ENCODE data around the gene POLA1.
"Not testable (repeated sequence)": the region's sequence is repeated elsewhere in the genome, so short reads cannot be mapped to it uniquely, and the experiment has no call there.

Gene POLA1

GRCh38 chrX:24799078-24799477 lies 105.4 kb downstream of the POLA1 start:
- no peak for DNase-seq

DNA sequence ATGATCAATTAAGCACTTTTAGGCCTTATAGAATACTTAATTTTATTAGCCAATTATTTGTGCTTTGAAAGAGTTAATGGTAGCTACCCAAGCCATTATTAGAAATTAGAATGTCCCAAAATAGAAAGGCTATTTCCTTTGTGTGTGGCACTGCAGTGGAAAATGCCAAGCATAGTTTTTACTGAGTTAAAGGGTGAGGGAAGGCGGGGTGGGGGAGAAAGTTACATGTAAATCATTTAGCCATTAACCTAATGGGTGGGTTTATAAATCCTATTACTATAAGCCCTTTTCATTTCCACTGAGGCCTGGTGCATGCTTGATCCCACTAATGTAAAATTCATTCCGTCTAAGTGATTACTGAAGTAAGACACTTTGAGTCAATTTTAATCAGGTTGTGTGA lies 105.8 kb downstream of the POLA1 start:
- no peak for DNase-seq

- no peak for DNase-seq
Measured at GRCh38 chrX:24805201-24805600, 111.5 kb downstream of the POLA1 start.

DNA sequence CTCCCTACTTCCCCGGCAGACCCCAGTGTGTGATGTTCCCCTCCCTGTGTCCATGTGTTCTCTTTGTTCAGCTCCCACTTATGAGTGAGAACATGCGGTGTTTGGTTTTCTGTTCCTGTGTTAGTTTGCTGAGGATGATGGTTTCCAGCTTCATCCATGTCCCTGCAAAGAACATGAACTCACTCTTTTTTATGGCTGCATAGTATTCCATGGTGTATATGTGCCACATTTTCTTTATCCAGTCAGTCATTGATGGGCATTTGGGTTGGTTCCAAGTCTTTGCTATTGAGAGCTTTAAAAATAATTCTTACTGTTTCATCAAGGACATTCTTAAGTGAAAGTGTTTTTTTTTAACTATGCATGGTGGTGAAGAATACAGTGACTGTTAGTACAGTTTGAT lies 126.1 kb downstream of the POLA1 start:
- not testable (repeated sequence) for DNase-seq

DNA sequence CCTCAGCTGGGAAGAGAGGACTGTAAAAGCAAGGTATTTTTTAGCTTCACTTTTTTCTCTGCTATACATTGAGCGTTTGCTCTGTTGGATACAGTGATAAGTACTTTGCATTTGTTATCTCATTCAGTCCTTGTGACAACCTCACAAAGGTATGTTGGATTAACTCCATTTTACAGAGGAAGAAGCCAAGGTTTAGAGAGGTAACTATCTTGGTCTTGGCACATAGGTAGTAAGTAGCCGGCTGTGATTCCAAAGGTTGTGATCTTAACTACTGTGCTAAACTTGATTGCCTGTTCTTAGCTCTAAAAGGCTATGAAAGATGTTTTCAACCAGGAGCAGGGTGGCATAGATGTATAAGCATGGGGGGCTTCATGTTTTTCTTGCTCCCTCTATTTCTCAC lies 134.4 kb downstream of the POLA1 start:
- DNase-seq, result no peak

DNA sequence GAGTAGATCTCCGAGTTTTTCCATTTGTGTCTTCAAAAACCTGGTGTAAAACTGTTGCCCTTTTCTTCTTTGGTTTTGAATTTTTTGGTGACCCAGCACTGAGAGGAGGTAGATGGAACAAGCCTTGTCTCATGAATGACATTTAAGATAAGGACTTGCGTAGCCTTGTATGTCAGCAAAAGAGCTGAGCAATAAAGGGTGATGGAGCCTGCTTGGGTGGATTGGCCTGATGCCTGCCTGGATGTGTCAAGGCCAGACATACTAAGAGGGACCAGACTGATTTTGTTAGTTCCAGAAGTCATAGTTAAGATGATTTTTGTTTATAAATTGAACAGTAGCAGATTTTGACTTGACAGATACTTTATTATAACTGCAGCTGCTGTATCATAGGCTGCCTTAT lies 134.9 kb downstream of the POLA1 start:
- DNase-seq, result no peak

DNA sequence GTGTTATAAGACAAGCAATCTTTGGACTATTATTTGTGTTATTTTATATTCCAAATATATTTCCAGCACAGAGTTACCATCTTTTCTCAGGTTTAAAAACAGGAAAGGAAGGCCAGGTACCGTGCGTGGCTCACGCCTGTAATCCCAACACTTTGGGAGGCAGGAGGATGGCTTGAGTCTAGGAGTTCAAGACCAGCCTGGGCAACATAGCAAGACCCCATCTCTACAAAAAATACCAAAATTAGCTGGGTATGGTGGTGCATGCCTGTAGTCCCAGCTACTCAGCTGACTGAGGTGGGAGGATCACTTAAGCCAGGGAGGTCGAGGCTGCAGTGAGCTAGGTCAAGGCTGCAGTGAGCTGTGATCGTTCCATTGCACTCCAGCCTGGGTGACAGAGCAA lies 140.0 kb downstream of the POLA1 start:
- no peak for DNase-seq

- no peak for DNase-seq
Measured at GRCh38 chrX:24837966-24838365, 144.2 kb downstream of the POLA1 start.

- peak; percentile 45 for DNase-seq
Measured at GRCh38 chrX:24838629-24839028, 144.9 kb downstream of the POLA1 start.

- no peak for DNase-seq
Measured at GRCh38 chrX:24839331-24839730, 145.6 kb downstream of the POLA1 start.

- no peak for DNase-seq
Measured at GRCh38 chrX:24842486-24842885, 148.8 kb downstream of the POLA1 start.

GRCh38 chrX:24846550-24847150 lies 152.9 kb downstream of the POLA1 start:
- peak; percentile 64 for DNase-seq

- no peak for DNase-seq
Measured at GRCh38 chrX:24851289-24851688, 157.6 kb downstream of the POLA1 start.

GRCh38 chrX:24851780-24852179 lies 158.1 kb downstream of the POLA1 start:
- no peak for DNase-seq

DNA sequence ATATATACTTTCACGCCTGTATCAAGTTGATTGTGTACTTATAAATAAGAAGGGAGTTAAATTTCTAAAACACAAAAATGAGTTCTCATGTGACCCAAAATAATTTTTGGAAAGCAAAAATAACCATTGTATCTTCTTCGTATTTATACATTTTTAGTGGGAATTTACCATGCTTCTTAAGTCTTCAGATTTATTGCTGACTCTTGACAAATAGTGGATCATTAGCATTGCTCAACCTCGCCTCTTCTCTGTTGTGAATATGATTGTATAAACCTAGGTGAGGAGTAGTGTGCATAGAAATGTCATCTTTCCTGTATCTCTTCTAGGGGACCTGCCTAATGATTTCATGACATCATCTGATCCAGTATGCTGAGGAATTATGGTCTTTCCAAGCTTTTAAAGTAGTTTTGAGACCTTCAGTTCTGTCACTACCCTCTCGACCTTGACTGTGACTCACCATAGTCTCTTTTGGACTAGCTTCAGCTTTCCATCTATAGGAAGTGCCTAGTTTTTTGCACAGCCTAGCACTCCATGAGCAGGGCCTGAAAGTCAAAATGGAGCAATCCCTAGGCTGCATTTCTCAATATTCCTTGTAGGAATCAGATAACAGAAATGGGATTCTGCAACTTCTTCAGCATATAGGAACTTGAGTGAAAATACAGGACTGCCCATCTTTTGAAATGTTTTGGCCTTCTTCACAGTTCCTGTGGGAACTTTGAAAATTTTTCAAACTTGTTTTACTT lies 164.5 kb downstream of the POLA1 start:
- no peak for DNase-seq

DNA sequence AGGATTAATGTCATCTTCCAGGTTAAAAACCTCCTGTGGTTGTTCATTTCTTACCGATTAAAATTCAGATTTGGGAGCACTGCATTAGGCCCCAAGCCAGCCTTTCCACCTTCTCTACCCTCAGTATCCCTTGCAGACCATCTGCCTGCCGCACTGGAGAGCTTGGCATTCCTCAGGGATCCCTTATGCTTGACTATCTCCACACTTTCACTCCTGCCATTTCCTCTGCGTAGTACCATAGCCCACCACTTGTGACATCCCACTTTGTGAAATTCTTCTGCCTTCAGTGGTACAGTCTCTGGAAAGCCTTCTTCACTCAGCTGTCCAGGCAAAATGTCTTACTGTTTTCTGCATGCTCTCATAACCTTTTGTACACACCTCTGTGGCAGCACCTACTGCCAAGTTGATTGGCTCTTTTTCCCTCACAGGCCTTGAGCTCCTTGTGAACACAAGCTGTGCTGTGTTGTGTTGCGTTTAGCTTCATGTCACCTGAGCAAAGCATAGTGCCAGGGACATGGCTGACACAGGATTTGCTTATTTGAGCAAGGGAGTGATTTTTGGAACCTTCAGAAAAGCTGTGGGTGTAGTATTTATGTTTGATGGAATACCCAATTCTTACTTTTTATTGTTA lies 165.6 kb downstream of the POLA1 start:
- DNase-seq, result no peak

DNA sequence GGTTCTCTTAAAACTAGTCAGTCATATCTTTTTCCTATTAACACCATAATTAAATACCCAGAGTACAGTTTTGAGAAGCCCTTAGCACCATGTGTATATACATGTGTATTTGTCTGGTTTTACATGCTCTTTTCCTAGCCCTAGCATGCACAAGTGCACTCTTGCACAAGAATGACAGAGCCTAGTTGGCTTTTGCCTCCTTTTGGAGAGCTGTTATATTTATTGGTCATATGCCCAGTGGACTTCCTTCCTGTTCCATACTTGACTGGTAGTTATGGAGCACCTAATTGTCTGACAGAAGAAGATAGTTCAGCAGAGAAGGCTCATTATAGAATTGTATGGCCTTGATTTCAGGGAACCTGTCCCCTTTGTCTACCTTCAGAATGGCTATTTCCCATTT lies 166.4 kb downstream of the POLA1 start:
- no peak for DNase-seq

GRCh38 chrX:24862343-24862742 lies 168.6 kb downstream of the POLA1 start:
- no peak for DNase-seq

DNA sequence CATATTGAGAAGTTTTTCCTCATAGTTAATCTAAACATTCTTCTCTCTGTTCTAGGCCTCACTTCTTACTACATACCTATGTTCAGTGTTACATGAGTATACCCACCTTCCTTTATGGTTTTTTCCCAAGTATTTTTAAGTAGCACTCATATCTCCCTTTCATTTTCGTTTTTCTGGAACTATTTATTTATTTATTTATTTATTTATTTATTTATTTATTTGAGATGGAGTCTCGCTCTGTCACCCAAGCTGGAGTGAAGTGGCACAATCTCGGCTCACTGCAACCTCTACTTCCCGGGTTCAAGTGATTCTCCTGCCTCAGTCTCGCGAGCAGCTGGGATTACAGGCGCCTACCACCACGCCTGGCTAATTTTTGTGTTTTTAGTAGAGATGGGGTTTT lies 170.1 kb downstream of the POLA1 start:
- not testable (repeated sequence) for DNase-seq

DNA sequence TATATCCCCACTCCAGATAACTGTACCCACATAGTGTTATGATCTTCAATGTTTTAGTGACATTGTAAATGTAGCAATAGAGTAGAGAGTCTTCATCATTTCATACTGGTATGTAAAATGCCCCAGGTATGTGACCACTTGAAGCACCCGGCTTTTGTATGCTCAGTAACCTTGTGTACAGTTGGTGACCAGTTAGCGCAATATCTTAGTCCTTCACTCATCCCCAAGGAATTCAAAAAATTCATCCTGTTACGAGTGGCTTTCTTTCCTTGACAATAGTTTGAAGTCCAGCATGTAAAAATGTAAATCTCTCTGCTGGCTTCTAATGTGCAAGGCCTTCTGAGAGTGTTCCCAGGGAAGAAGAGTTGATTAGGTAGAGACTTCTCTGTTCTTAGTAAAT lies 176.4 kb downstream of the POLA1 start:
- DNase-seq, result no peak

GRCh38 chrX:24874604-24875247 lies 181.0 kb downstream of the POLA1 start:
- DNase-seq, result peak; percentile 7

DNA sequence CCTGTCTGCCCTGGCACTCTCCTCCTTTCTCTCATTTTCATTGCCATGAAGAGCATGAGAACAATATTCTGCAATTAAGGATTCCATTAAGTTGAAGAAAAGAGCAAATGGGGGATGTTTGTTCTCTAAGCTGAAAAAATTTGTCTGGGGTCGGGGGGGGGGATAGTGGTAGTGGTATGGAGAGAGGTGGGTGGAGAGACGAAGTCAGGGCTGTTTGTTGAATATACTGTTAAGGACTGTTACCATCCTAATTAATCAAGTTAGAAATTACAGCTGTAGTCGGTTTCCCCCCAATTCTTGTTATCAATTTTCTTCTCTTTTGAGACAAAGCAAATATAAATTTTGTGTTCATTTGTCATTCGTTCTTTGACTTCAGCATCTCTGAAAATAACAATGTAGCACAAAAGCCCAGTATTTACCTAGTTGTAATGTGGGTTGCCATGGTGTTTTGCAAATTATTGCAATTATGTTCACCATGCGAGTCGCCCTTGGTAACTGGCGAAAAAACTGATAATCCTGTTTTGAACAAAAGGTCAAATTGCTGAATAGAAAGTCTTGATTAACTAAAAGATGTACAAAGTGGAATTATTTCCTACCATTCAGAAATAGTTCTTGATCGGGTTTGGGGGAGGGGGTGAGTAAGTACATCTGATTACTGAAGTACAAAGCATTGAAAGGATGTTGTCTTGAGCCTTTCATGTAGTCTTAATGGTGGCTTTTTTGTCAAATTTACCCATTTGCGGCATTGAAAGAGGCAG lies 183.0 kb downstream of the POLA1 start:
- DNase-seq, result peak; percentile 73

GRCh38 chrX:24877288-24877664 lies 183.6 kb downstream of the POLA1 start:
- DNase-seq, result peak; percentile 40

All from NCI-H69 (cell line).